Measurements from ENCODE around the gene S100A12.

DNA sequence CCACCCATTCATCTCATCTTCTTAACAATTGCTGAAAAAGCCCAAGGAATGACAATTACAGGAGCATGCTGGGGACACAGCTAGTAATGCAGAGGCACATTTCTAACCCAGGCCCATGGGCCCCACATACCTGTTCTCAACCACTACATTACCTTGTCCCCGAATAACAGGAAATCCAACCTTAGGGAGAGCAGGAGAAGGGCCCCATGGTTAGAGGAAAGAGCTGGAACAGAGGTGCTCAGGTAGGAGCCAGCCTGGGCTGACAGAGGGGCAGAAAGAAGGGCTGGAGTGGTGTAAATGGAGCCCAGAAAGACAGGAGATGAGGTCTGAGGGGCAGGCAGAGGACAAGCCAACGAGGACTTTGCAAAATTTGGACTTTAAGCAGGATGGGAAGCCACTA lies 26.8 kb upstream of the S100A12 start:
- TF ChIP-seq, protein P1, sequence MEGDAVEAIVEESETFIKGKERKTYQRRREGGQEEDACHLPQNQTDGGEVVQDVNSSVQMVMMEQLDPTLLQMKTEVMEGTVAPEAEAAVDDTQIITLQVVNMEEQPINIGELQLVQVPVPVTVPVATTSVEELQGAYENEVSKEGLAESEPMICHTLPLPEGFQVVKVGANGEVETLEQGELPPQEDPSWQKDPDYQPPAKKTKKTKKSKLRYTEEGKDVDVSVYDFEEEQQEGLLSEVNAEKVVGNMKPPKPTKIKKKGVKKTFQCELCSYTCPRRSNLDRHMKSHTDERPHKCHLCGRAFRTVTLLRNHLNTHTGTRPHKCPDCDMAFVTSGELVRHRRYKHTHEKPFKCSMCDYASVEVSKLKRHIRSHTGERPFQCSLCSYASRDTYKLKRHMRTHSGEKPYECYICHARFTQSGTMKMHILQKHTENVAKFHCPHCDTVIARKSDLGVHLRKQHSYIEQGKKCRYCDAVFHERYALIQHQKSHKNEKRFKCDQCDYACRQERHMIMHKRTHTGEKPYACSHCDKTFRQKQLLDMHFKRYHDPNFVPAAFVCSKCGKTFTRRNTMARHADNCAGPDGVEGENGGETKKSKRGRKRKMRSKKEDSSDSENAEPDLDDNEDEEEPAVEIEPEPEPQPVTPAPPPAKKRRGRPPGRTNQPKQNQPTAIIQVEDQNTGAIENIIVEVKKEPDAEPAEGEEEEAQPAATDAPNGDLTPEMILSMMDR (IDR thresholded peaks at IDR 0.05; ENCODE audit: insufficient read depth, low read length): no peak
- TF ChIP-seq, protein P2, sequence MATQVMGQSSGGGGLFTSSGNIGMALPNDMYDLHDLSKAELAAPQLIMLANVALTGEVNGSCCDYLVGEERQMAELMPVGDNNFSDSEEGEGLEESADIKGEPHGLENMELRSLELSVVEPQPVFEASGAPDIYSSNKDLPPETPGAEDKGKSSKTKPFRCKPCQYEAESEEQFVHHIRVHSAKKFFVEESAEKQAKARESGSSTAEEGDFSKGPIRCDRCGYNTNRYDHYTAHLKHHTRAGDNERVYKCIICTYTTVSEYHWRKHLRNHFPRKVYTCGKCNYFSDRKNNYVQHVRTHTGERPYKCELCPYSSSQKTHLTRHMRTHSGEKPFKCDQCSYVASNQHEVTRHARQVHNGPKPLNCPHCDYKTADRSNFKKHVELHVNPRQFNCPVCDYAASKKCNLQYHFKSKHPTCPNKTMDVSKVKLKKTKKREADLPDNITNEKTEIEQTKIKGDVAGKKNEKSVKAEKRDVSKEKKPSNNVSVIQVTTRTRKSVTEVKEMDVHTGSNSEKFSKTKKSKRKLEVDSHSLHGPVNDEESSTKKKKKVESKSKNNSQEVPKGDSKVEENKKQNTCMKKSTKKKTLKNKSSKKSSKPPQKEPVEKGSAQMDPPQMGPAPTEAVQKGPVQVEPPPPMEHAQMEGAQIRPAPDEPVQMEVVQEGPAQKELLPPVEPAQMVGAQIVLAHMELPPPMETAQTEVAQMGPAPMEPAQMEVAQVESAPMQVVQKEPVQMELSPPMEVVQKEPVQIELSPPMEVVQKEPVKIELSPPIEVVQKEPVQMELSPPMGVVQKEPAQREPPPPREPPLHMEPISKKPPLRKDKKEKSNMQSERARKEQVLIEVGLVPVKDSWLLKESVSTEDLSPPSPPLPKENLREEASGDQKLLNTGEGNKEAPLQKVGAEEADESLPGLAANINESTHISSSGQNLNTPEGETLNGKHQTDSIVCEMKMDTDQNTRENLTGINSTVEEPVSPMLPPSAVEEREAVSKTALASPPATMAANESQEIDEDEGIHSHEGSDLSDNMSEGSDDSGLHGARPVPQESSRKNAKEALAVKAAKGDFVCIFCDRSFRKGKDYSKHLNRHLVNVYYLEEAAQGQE (IDR thresholded peaks at IDR 0.05; ENCODE audit: insufficient replicate concordance, low read depth): no peak
- no peak for TF ChIP-seq POLR2AphosphoS5 (IDR thresholded peaks at IDR 0.05; ENCODE audit: low read depth)

Measured in HL-60 (cell line).